Fibroblast of the aortic adventitia (primary cell): ENCODE results near the gene ARHGAP26. TPM values are rescaled to one million over a fixed set of nuclear protein-coding genes. Genes with fewer than 3 reads are reported as not detected.
A peak's percentile ranks its signal among the peaks of the same experiment; 100 is the strongest.

Experiments used
- DNase-seq: peaks from one replicate; pipeline ENCODE4 v3.0.0-alpha.2; 2010; ENCODE audit warnings: low read depth
- H3K4me3 ChIP-seq: 2 replicates; pipeline ENCODE4 v1.5.1; 2011; ENCODE audit warnings: low read depth, mild to moderate bottlenecking, control low read depth, low read length, moderate library complexity
- total RNA-seq: library from RNA; depleted of rRNA; stranded (reverse); fragments of >200 nt; gene quantifications from 2 replicates; pipeline ENCODE4 v1.2.3, GENCODE V29; 2012; ENCODE audit warnings: low replicate concordance
- TF ChIP-seq, protein P1 (sequence below): IDR thresholded peaks from 2 replicates; pipeline ENCODE4 v1.5.1; 2011; ENCODE audit warnings: mild to moderate bottlenecking, low read length, control low read depth, inconsistent platforms; ENCODE audit not compliant: insufficient read depth

ARHGAP26 gene
- total RNA-seq, 1 donor, result 9.0 TPM

DNA sequence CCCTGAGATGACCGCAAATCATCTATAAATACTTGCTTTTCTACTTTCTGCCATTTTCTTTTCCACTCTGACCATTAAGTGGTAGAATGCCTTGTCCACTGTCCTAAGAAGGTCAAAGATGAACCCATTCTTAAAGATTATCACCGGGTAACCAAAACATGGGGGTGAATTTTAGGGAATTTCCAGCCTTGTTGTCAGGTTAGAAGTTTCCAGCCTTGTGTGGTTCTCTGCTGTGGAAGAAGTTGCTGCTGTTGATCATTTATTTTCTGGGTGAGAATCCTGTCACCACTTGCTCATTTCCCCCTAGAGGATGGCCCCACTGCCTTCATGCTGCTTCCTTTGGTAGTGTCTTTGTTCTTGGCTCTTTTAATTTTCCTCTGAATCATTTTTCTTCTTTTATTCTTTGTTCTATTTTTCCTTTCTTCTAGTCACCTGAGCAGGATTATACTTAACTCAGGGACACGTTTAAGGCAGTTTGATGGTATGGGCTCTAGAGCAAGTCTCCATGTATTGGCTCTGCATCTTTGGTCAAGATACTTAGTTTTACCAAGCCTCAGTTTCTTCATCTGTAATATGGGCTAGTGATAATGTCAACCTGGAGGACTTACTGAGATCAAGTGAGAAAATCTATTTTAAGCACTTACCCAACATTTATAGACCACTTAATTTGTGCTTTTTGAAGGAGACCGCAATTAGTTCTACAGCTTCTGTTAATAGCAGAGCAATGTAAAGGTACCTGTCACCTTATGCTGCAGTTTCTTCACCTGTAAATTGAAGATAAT is 266.2 kb downstream of the ARHGAP26 start:
- TF ChIP-seq, protein P1, sequence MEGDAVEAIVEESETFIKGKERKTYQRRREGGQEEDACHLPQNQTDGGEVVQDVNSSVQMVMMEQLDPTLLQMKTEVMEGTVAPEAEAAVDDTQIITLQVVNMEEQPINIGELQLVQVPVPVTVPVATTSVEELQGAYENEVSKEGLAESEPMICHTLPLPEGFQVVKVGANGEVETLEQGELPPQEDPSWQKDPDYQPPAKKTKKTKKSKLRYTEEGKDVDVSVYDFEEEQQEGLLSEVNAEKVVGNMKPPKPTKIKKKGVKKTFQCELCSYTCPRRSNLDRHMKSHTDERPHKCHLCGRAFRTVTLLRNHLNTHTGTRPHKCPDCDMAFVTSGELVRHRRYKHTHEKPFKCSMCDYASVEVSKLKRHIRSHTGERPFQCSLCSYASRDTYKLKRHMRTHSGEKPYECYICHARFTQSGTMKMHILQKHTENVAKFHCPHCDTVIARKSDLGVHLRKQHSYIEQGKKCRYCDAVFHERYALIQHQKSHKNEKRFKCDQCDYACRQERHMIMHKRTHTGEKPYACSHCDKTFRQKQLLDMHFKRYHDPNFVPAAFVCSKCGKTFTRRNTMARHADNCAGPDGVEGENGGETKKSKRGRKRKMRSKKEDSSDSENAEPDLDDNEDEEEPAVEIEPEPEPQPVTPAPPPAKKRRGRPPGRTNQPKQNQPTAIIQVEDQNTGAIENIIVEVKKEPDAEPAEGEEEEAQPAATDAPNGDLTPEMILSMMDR, result no peak
- no peak for DNase-seq
- no peak overlapping the region for H3K4me3 ChIP-seq

DNA sequence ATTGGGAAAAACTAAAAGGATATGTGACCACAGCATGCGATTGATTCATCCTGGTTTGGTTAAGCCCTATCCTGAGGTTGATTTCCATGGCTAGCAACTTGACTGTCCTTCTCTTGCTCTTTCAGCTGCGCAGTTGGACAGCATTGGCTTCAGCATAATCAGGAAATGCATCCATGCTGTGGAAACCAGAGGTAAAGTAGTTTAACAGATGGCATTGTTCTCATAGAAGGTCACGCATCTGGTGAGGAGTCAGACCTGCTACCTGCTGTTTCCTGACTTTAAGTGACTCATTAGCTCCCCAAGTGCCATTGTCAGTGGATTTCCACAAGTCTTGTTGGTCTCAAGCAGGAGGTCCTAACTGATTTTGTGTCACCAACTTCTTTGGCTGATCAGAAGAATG is 266.9 kb downstream of the ARHGAP26 start:
- TF ChIP-seq, protein P1, result no peak
- no peak for DNase-seq
- no peak overlapping the region for H3K4me3 ChIP-seq

- no peak overlapping the region for H3K4me3 ChIP-seq
- TF ChIP-seq, protein P1, result no peak
- DNase-seq, result no peak
These were observed 267.5 kb downstream of the ARHGAP26 start for GRCh38 chr5:143037708-143038107.

- DNase-seq, result no peak
- no peak overlapping the region for H3K4me3 ChIP-seq
- TF ChIP-seq, protein P1, result no peak
These were observed 270.4 kb downstream of the ARHGAP26 start for GRCh38 chr5:143040622-143041021.

DNA sequence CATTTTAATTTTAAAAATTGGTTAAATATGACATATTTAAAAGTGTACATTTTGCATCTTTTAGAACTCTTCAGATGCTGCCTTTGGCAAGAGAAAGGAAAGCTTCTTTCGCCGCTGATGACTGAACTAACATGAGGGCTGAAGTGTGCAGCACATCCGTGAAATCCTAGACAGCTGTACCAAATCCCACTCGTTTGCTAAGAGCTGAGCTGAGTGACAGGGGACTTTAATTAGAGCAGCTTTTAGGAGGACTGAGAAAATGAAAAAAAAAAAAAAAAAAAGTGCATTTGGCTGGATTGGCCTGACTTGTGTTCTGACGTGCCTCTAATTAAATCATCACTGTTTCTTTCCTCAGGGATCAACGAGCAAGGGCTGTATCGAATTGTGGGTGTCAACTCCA is 271.3 kb downstream of the ARHGAP26 start:
- TF ChIP-seq, protein P1, result no peak
- DNase-seq, result no peak
- no peak overlapping the region for H3K4me3 ChIP-seq

DNA sequence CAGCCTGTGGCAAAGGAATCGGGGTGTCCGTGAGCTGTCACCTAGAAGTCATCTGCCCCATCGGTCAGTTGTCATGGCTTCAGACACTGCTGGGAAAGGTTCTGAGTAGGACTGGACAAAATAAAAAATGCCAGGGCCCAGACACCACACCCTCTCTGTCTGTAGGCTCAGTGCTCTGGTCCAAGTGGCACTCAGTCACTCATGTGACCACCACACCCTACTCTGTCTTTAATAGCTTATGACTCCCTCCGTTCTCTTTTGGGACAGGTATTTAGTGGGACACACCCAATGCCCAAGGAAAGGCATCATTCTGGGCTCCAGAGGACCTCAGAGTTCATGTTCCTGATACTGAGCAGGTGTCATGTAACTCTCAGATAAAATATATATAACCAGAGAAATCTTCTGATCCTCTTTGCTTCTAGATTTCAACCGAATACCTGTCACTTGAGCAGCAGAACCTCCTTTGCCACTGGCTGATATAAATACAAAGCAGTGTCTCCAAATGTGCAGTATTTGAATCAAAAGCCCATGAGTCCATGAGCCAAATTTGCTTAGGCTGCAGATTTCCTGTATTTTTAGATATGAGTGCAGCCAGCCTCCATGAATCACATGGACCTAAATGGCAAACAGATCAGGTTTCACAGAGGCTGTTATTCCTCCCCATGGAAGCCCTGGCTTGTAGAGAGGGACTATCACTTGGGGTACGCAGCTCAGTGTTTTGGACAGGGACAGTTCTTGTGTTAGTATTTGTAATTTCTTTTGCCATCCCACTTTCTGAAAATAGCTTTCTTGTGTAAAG is 272.0 kb downstream of the ARHGAP26 start:
- peak; percentile 62 for DNase-seq
- TF ChIP-seq, protein P1, result no peak
- H3K4me3 ChIP-seq, result no peak overlapping the region
